IMR-90 (cell line): Measurements from ENCODE around the gene CAMTA1. TPM values are rescaled to one million over a fixed set of nuclear protein-coding genes. Genes with fewer than 3 reads are reported as not detected.

Source experiments
- ATAC-seq: fragments of 200-7000 bp; cut with Tn5 transposase; 2 replicates; pipeline ENCODE4 v1.9.1; 2020; ENCODE audit warnings: low read depth, mild to moderate bottlenecking, moderate library complexity
- BruUV-seq: library from RNA; stranded (reverse); fragments of 400-500 nt; replicated peaks from 2 replicates; lab custom pipeline; 2021; lab: Mats Ljungman, UMichigan
- CTCF ChIA-PET: fragments of 300-600 bp; formaldehyde crosslinking; extraction: SDS; loops from one replicate; lab custom pipeline; 2021; ENCODE audit warnings: antibody characterized with exemption; lab: Yijun Ruan, JAX
- POLR2A ChIA-PET: fragments of 300-600 bp; sonication (Branson Sonifier 250); formaldehyde crosslinking; loops from one replicate; lab custom pipeline; 2022; ENCODE audit warnings: antibody characterized with exemption; ENCODE audit not compliant: unreplicated experiment; lab: Charles Lee
- DNase-seq: peaks from one replicate; pipeline ENCODE4 v3.0.0; 2013
- H2AFZ ChIP-seq: replicated peaks from 2 replicates; pipeline ENCODE3; 2013; ENCODE audit warnings: low read length, mild to moderate bottlenecking; ENCODE audit not compliant: poor library complexity
- H2AK5ac ChIP-seq: 2 replicates; pipeline ENCODE4 v1.6.1; 2013; ENCODE audit warnings: low read depth, low read length, inconsistent platforms
- H2AK9ac ChIP-seq: replicated peaks from 2 replicates; pipeline ENCODE3; 2013; ENCODE audit warnings: mild to moderate bottlenecking, low read depth, low read length, moderate library complexity; ENCODE audit not compliant: poor library complexity
- H2BK120ac ChIP-seq: 2 replicates; pipeline ENCODE4 v1.6.1; 2013; ENCODE audit warnings: low read depth, low read length, inconsistent platforms
- H2BK15ac ChIP-seq: 3 replicates; pipeline ENCODE4 v1.6.1; 2013; ENCODE audit warnings: low read depth, low read length, inconsistent platforms
- H2BK20ac ChIP-seq: 2 replicates; pipeline ENCODE4 v1.6.1; 2013; ENCODE audit warnings: low read depth, mild to moderate bottlenecking, inconsistent platforms, low read length, moderate library complexity
- H2BK5ac ChIP-seq: 2 replicates; pipeline ENCODE4 v1.6.1; 2013; ENCODE audit warnings: mild to moderate bottlenecking, low read depth, low read length, inconsistent platforms; ENCODE audit not compliant: poor library complexity, severe bottlenecking
- H3K14ac ChIP-seq: replicated peaks from 2 replicates; pipeline ENCODE4 v1.6.1; 2013; ENCODE audit warnings: low read depth, low read length, inconsistent platforms
- H3K18ac ChIP-seq: 2 replicates; pipeline ENCODE4 v1.6.1; 2013; ENCODE audit warnings: low read depth, low read length, control low read depth
- H3K23ac ChIP-seq: 2 replicates; pipeline ENCODE4 v1.6.1; 2013; ENCODE audit warnings: low read depth, low read length, inconsistent platforms
- H3K27ac ChIP-seq: 2 replicates; pipeline ENCODE4 v1.5.1; 2013; ENCODE audit warnings: mild to moderate bottlenecking, control low read depth, low read length; ENCODE audit not compliant: insufficient read depth
- H3K27me3 ChIP-seq: 2 replicates; pipeline ENCODE4 v1.6.1; 2013; ENCODE audit warnings: low read length; ENCODE audit not compliant: control insufficient read depth, insufficient read depth
- H3K36me3 ChIP-seq: 2 replicates; pipeline ENCODE4 v1.6.1; 2013; ENCODE audit warnings: low read length, mixed read lengths; ENCODE audit not compliant: control insufficient read depth, insufficient read depth
- H3K4ac ChIP-seq: 2 replicates; pipeline ENCODE4 v1.6.1; 2013; ENCODE audit warnings: low read depth, low read length, inconsistent platforms
- H3K4me1 ChIP-seq: 2 replicates; pipeline ENCODE4 v1.6.1; 2013; ENCODE audit warnings: low read length, mixed read lengths; ENCODE audit not compliant: control insufficient read depth, insufficient read depth
- H3K4me2 ChIP-seq: 2 replicates; pipeline ENCODE4 v1.6.1; 2013; ENCODE audit warnings: low read depth, mild to moderate bottlenecking, control low read depth, low read length, moderate library complexity
- H3K4me3 ChIP-seq: 2 replicates; pipeline ENCODE4 v1.5.1; 2013; ENCODE audit warnings: low read depth, mild to moderate bottlenecking, control low read depth, low read length, moderate library complexity; ENCODE audit not compliant: insufficient read depth
- H3K56ac ChIP-seq: 2 replicates; pipeline ENCODE4 v1.6.1; 2013; ENCODE audit warnings: low read length, inconsistent platforms; ENCODE audit not compliant: insufficient read depth; ENCODE audit errors: extremely low read depth
- H3K79me1 ChIP-seq, 2 experiments: 2 replicates each; pipeline ENCODE4 v1.6.1; 2013; ENCODE audit warnings: low read length in 2 of 2, inconsistent platforms in 1 of 2, low read depth in 1 of 2
- H3K9ac ChIP-seq: 2 replicates; pipeline ENCODE4 v1.6.1; 2013; ENCODE audit warnings: low read depth, low read length, control low read depth
- H3K9me1 ChIP-seq: 2 replicates; pipeline ENCODE4 v1.6.1; 2013; ENCODE audit warnings: low read length, inconsistent platforms; ENCODE audit not compliant: insufficient read depth
- H3K9me3 ChIP-seq: 2 replicates; pipeline ENCODE4 v1.6.1; 2013; ENCODE audit warnings: low read length; ENCODE audit not compliant: control insufficient read depth, insufficient read depth
- H4K20me1 ChIP-seq: 2 replicates; pipeline ENCODE4 v1.6.1; 2013; ENCODE audit warnings: low read length, inconsistent platforms; ENCODE audit not compliant: insufficient read depth
- H4K5ac ChIP-seq: 2 replicates; pipeline ENCODE4 v1.6.1; 2013; ENCODE audit warnings: mild to moderate bottlenecking, low read depth, low read length, control low read depth
- H4K8ac ChIP-seq, 2 experiments: 2 replicates each; pipeline ENCODE4 v1.6.1; 2013; ENCODE audit warnings: low read depth in 2 of 2, low read length in 2 of 2, control low read depth in 1 of 2, inconsistent platforms in 1 of 2
- H4K91ac ChIP-seq: 2 replicates; pipeline ENCODE4 v1.6.1; 2013; ENCODE audit warnings: low read depth, low read length, inconsistent platforms; ENCODE audit not compliant: insufficient read depth
- CHD1 ChIP-seq: IDR thresholded peaks from 2 replicates; pipeline ENCODE4 v1.6.1; 2012; ENCODE audit warnings: low read depth, low read length, improper control_type of control experiment
- MAZ ChIP-seq: IDR thresholded peaks from 2 replicates; pipeline ENCODE4 v1.6.1; 2012; ENCODE audit warnings: low read depth, mild to moderate bottlenecking, low read length, improper control_type of control experiment, moderate library complexity, borderline replicate concordance
- NFE2L2 ChIP-seq: fragments of 150-350 bp; IDR thresholded peaks from 2 replicates; pipeline ENCODE4 v1.6.1; 2016; ENCODE audit warnings: low read depth, mild to moderate bottlenecking, low read length
- POLR2A ChIP-seq: IDR thresholded peaks from 2 replicates; pipeline ENCODE4 v1.6.1; 2012; ENCODE audit warnings: mild to moderate bottlenecking, low read depth, low read length
- RCOR1 ChIP-seq: IDR thresholded peaks from 2 replicates; pipeline ENCODE4 v1.6.1; 2012; ENCODE audit warnings: mild to moderate bottlenecking, low read length, improper control_type of control experiment; ENCODE audit not compliant: insufficient replicate concordance
- RFX5 ChIP-seq: IDR thresholded peaks from 2 replicates; pipeline ENCODE4 v1.8.0; 2012; ENCODE audit warnings: low read depth, mild to moderate bottlenecking, low read length, moderate library complexity
- SMC3 ChIP-seq: fragments of 150-350 bp; IDR thresholded peaks from 2 replicates; pipeline ENCODE4 v1.6.1; 2016; ENCODE audit warnings: low read depth, mild to moderate bottlenecking, antibody characterized with exemption, low read length, moderate library complexity
- WGBS, 2 experiments: methylation state at CpG; one replicate each; pipeline versions ENCODE4 v1.1.5 to v1.1.7; 2013; ENCODE audit warnings: missing lambda C conversion rate in 2 of 2; ENCODE audit not compliant: insufficient read length in 1 of 2; ENCODE audit errors: extremely low coverage in 2 of 2; 5-methylcytosine and 5-hydroxymethylcytosine counted together
- dilution Hi-C: fragments of 300-500 bp; cut with HindIII; formaldehyde crosslinking; loops from one replicate; pipeline ENCODE4 v1.14.3; 2018; ENCODE audit warnings: low sequenced_read_pairs; ENCODE audit not compliant: unreplicated experiment
- in situ Hi-C: fragments of 300-500 bp; cut with MboI; formaldehyde crosslinking; loops from 3 replicates; pipeline ENCODE4 v1.14.3; 2019; ENCODE audit warnings: low sequenced_read_pairs, inconsistent platforms, mixed read lengths
- intact Hi-C: fragments of 100-400 bp; cut with micrococcal nuclease; formaldehyde crosslinking; loops from 2 replicates; pipeline ENCODE4 v1.10.0; 2022
- polyA plus RNA-seq, 3 experiments: library from polyadenylated mRNA; depleted of rRNA; stranded (reverse); fragments of >200 nt; gene quantifications; 2 replicates each; pipeline ENCODE4 v1.2.3, GENCODE V29; 2012; ENCODE audit warnings: low replicate concordance in 1 of 3
- total RNA-seq: library from RNA; depleted of rRNA; stranded (reverse); fragments of >200 nt; gene quantifications from 2 replicates; pipeline ENCODE4 v1.2.3, GENCODE V29; 2012

The CAMTA1 gene
- total and polyA plus RNA-seq, 2 of the 4 experiments (the other 2 are of a cell fraction), result 35.5 to 74.3 TPM

DNA sequence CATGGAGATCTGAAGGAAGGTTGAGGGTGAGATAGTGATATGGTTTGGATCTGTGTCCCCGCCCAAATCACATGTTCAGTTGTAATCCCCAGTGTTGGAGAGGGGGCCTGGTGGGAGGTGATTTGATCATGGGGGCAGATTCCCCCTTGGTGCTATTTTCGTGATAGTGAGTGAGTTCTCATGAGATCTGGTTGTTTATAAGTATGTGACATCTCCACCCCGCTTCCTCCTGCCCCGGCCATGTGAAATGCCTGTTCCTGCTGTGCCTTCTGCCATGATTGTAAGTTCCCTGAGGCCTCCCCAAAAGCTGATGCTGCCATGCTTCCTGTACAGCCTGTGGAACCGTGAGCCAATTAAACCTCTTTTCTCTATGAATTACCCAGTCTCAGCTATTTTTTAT lies 533.9 kb downstream of the CAMTA1 start:
- intact Hi-C loops, result no loop called here

More for the DNA sequence above, 533.9 kb downstream of the CAMTA1 start:
- Histone ChIP-seq H3K27me3 (no peaks in the 10 kb centered on the region), H3K4me1 (no peaks in the 10 kb centered on the region), H3K56ac (no peak overlapping the region), H3K79me1 (no peaks in the 10 kb centered on the region), H3K23ac (no peak overlapping the region), H3K4me2 (no peak overlapping the region), H3K9me3 (no peaks in the 10 kb centered on the region; the same call in 1 of the 2 replicates), H3K4ac (no peak overlapping the region), H3K4me3 (no peak overlapping the region), H4K20me1 (no peaks in the 10 kb centered on the region), H4K8ac (no peak overlapping the region), H2BK20ac (no peak overlapping the region), H2BK120ac (no peak overlapping the region), H2BK15ac (no peak overlapping the region), H3K18ac (no peak overlapping the region), H3K9me1 (no peaks in the 10 kb centered on the region; the same call in 1 of the 2 replicates), H3K27ac (no peak overlapping the region), H3K14ac (no peak overlapping the region), H2BK5ac (no peak overlapping the region), H4K91ac (no peak overlapping the region), H3K36me3 (no peaks in the 10 kb centered on the region), H3K9ac (no peak overlapping the region), H4K5ac (no peak overlapping the region), H2AK5ac (no peak overlapping the region), H2AFZ (no peak overlapping the region), H2AK9ac (no peak overlapping the region)
- ATAC-seq, result no peak
- CTCF ChIA-PET, result interaction anchor here (0.8 kb wide), 1 partner anchor 16 kb away, joined by 3 read pairs; no protein-coding TSS in a partner anchor
- no CpG with 5 or more reads among the region's 5 CpGs for WGBS, 2 experiments
- dilution Hi-C loops, result no loop called here
- in situ Hi-C loops, result no loop called here
- no TSS peak for BruUV-seq
- DNase-seq, result no peak
- TF ChIP-seq RFX5 (no peak), CHD1 (no peak), POLR2A (no peak), MAZ (no peak), RCOR1 (no peak), SMC3 (no peak), NFE2L2 (no peak)
- POLR2A ChIA-PET, result no interaction called here
